ENCODE data around the gene CACNA1E. TPM values are rescaled to one million over a fixed set of nuclear protein-coding genes. Genes with fewer than 3 reads are reported as not detected.

The CACNA1E gene
- total and polyA plus RNA-seq, 2 of the 4 experiments (the other 2 are of a cell fraction), result not detected

- ATAC-seq (ENCODE audit: low read depth) (no peak), DNase-seq (no peak)
- Histone ChIP-seq H2AK9ac (replicated peaks; ENCODE audit: low read depth, low read length, poor library complexity) (no peak overlapping the region), H2BK5ac (ENCODE audit: low read depth, low read length, poor library complexity, severe bottlenecking) (no peak overlapping the region), H4K20me1 (ENCODE audit: insufficient read depth, low read length) (no peaks in the 10 kb centered on the region), H3K23ac (ENCODE audit: low read depth, low read length) (no peak overlapping the region), H3K9ac (ENCODE audit: low read depth, low read length) (no peak overlapping the region), H2AFZ (replicated peaks; ENCODE audit: low read length, poor library complexity) (no peak overlapping the region), H3K27me3 (ENCODE audit: control insufficient read depth, insufficient read depth, low read length) (no peaks in the 10 kb centered on the region), H3K4ac (ENCODE audit: low read depth, low read length) (no peak overlapping the region), H3K9me3 (ENCODE audit: control insufficient read depth, insufficient read depth, low read length) (no peaks in the 10 kb centered on the region), H3K4me1 (ENCODE audit: control insufficient read depth, insufficient read depth, low read length) (no peaks in the 10 kb centered on the region), H2BK120ac (ENCODE audit: low read depth, low read length) (no peak overlapping the region), H3K56ac (ENCODE audit: extremely low read depth, insufficient read depth, low read length) (no peak overlapping the region), H3K79me1 (ENCODE audit: low read depth in 1 of 2, low read length in 2 of 2) (no peaks in the 10 kb centered on the region), H4K91ac (ENCODE audit: insufficient read depth, low read depth, low read length) (no peak overlapping the region), H4K5ac (ENCODE audit: low read depth, low read length) (no peak overlapping the region), H2BK20ac (ENCODE audit: low read depth, low read length) (no peak overlapping the region), H3K4me3 (ENCODE audit: insufficient read depth, low read depth, low read length) (no peak overlapping the region), H3K36me3 (ENCODE audit: control insufficient read depth, insufficient read depth, low read length) (no peaks in the 10 kb centered on the region), H2AK5ac (ENCODE audit: low read depth, low read length) (no peak overlapping the region), H3K14ac (replicated peaks; ENCODE audit: low read depth, low read length) (no peak overlapping the region), H2BK15ac (ENCODE audit: low read depth, low read length) (no peak overlapping the region), H4K8ac (ENCODE audit: low read depth in 2 of 2, low read length in 2 of 2) (no peak overlapping the region), H3K4me2 (ENCODE audit: low read depth, low read length) (no peak overlapping the region), H3K9me1 (ENCODE audit: insufficient read depth, low read length) (no peaks in the 10 kb centered on the region), H3K27ac (ENCODE audit: insufficient read depth, low read length) (no peak overlapping the region), H3K18ac (ENCODE audit: low read depth, low read length) (no peak overlapping the region)
- TF ChIP-seq BHLHE40 (IDR thresholded peaks at IDR 0.05; ENCODE audit: low read depth, low read length), result no peak
- no peak for TF ChIP-seq MAFK (IDR thresholded peaks at IDR 0.05; ENCODE audit: low read depth, low read length)
- TF ChIP-seq, protein P1, sequence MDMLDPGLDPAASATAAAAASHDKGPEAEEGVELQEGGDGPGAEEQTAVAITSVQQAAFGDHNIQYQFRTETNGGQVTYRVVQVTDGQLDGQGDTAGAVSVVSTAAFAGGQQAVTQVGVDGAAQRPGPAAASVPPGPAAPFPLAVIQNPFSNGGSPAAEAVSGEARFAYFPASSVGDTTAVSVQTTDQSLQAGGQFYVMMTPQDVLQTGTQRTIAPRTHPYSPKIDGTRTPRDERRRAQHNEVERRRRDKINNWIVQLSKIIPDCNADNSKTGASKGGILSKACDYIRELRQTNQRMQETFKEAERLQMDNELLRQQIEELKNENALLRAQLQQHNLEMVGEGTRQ (IDR thresholded peaks at IDR 0.05; ENCODE audit: low read depth, low read length), result no peak
- no peak for TF ChIP-seq POLR2A (IDR thresholded peaks at IDR 0.05; ENCODE audit: low read depth, low read length)
- TF ChIP-seq SMC3 (IDR thresholded peaks at IDR 0.05; ENCODE audit: low read depth, low read length), result no peak
- no peak for TF ChIP-seq CHD1 (IDR thresholded peaks at IDR 0.05; ENCODE audit: low read depth, low read length)
- TF ChIP-seq RCOR1 (IDR thresholded peaks at IDR 0.05; ENCODE audit: insufficient replicate concordance, low read length), result no peak
- no peak for TF ChIP-seq RAD21 (IDR thresholded peaks at IDR 0.05; ENCODE audit: low read length)
- no peak for TF ChIP-seq CEBPB (IDR thresholded peaks at IDR 0.05; ENCODE audit: low read depth, low read length)
- TF ChIP-seq RFX5 (IDR thresholded peaks at IDR 0.05; ENCODE audit: low read depth, low read length), result no peak
- no CpG with 5 or more reads among the region's 1 CpG for WGBS, 2 experiments (ENCODE audit: extremely low coverage in 2 of 2, insufficient read length in 1 of 2)
- intact Hi-C loops (cut with micrococcal nuclease) (no loop called here), in situ Hi-C loops (cut with MboI; ENCODE audit: low sequenced_read_pairs) (no loop called here), dilution Hi-C loops (cut with HindIII; ENCODE audit: low sequenced_read_pairs, unreplicated experiment) (no loop called here)
- no TSS peak for BruUV-seq (replicated peaks)
- ChIA-PET POLR2A (ENCODE audit: unreplicated experiment) (no interaction called here), CTCF (no interaction called here)
These were observed 13.4 kb downstream of the CACNA1E start for GRCh38 chr1:181496759-181497158.

Data from IMR-90 (cell line).